IPS-18a (cell line): ENCODE data around the gene KRTAP5-3.
"Not testable (repeated sequence)": the region's sequence is repeated elsewhere in the genome, so short reads cannot be mapped to it uniquely, and the experiment has no call there.

Experiments
- H3K27ac ChIP-seq: one replicate; pipeline ENCODE4 v1.5.1; 2013; ENCODE audit warnings: low read length
- H3K27me3 ChIP-seq: one replicate; pipeline ENCODE4 v1.6.1; 2013; ENCODE audit warnings: mild to moderate bottlenecking, low read length; ENCODE audit not compliant: control insufficient read depth, insufficient read depth
- H3K36me3 ChIP-seq: one replicate; pipeline ENCODE4 v1.6.1; 2013; ENCODE audit warnings: low read depth, low read length; ENCODE audit not compliant: control insufficient read depth
- H3K4me1 ChIP-seq: one replicate; pipeline ENCODE4 v1.6.1; 2013; ENCODE audit warnings: low read depth, low read length; ENCODE audit not compliant: control insufficient read depth
- H3K4me3 ChIP-seq: one replicate; pipeline ENCODE4 v1.5.1; 2013; ENCODE audit warnings: low read length
- H3K9ac ChIP-seq: one replicate; pipeline ENCODE4 v1.6.1; 2013; ENCODE audit warnings: mild to moderate bottlenecking, low read length, moderate library complexity
- H3K9me3 ChIP-seq: one replicate; pipeline ENCODE4 v1.6.1; 2013; ENCODE audit warnings: low read depth, low read length; ENCODE audit not compliant: control insufficient read depth

The KRTAP5-3 gene

DNA sequence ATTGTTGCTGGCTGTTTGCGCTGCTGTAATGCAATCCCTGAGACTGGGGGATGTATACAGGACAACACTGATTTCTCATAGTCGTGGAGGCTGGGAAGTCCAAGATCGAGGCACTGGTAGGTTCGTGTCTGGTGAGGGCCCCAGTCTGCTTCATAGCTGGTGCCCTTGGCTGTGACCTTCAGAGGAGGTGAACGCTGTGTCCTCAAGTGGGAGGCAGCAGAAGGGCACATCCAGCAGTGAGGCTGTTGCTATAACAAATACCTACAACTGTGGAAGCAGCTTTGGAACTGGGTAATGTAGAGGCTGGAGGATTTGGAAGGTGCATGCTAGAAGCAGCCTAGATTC is 42.6 kb upstream of the KRTAP5-3 start:
- Histone ChIP-seq H3K9me3 (no peaks in the 10 kb centered on the region), H3K36me3 (no peaks in the 10 kb centered on the region), H3K4me3 (no peak overlapping the region), H3K27me3 (peaks cover 14% of the 10 kb centered on the region), H3K4me1 (no peaks in the 10 kb centered on the region), H3K9ac (no peak overlapping the region), H3K27ac (no peak overlapping the region)

DNA sequence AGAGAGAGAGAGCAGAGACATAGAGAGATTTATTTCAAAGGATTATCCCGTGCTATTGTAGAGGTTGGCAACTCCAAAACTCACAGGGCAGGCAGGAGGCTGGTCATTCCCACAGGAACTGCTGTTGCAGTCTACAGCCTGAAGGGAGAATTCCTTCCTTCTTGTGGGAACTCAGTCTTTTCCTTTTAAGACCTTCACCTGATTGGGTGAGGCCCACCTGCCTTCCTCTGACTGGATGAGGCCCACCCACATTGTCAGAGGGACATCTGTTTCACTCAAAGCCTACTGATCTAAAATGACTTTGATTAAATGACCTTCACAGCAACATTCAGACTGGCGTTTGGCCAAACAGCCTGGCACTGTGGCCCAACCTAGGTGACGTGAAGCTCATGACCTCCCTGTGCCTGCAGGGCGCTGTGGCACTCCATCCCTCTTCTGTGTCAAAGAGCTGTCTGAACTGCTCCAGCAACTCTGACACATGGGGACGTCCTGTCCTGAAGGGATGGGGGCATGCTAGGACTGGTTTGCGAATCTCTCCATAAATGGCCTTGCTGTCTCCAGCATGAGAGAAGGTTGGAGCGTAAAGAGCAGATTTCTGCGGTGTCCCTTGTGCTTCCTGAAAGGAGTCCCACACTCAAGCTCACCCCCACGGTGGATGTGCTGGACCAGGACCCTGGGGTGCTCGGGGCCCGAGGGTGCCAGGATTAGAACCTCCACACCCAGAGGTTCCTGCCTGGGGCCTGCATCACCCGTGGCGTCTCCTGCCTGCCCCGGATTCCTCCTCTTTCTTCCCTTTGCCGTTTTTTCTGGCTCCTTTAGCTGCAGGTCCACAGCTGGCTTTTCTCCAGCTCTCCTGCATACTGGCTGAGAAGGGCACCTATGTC is 42.0 kb upstream of the KRTAP5-3 start:
- no peak overlapping the region for H3K27ac ChIP-seq
- no peak overlapping the region for H3K9ac ChIP-seq
- no peaks in the 10 kb centered on the region for H3K36me3 ChIP-seq
- H3K27me3 ChIP-seq: peaks cover 14% of the 10 kb centered on the region
- no peaks in the 10 kb centered on the region for H3K4me1 ChIP-seq
- no peaks in the 10 kb centered on the region for H3K9me3 ChIP-seq
- no peak overlapping the region for H3K4me3 ChIP-seq

GRCh38 chr11:1648653-1649420 is 40.6 kb upstream of the KRTAP5-3 start:
- Histone ChIP-seq H3K36me3 (no peaks in the 10 kb centered on the region), H3K9ac (no peak overlapping the region), H3K27me3 (peaks cover 9% of the 10 kb centered on the region), H3K9me3 (no peaks in the 10 kb centered on the region), H3K27ac (no peak overlapping the region), H3K4me1 (no peaks in the 10 kb centered on the region), H3K4me3 (no peak overlapping the region)

DNA sequence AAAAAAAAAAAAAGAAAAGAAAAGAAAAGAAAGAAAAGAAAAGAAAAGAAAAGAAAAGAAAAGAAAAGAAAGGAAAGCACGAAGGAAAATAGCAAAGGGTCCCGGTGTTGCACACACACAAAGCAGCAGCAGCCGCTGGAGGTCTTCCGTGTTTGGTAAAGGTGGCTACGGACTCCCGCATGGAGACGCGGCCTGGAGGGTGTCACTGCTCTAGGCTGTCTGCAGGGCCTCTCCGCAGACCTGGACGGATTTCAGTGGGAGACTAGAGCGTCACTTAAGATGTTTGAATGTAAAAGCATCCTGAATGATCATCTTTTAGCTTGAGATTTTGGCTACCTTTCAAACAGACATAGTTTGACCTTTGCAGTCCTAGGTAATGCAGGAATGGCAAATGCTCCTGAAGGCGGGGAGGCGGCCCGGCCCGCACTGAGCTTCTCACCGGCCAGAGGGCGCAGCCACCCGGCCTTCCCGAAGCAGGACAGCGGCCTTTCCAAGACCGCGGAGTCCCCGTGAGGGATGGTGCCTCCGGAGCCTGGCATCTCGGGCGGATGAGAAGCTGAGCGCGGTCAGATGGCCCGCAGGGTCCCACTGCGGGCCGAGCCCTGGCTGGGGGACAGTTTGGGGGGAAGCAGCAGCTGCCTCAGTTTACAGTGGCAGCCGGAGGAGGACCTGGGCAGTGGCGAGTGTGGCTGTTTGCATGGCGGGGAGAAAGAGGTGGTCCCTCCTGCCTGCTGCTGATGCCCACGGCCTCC is 39.8 kb upstream of the KRTAP5-3 start:
- H3K4me3 ChIP-seq: no peak overlapping the region
- peaks cover 2% of the 10 kb centered on the region for H3K27me3 ChIP-seq
- H3K27ac ChIP-seq: no peak overlapping the region
- no peak overlapping the region for H3K9ac ChIP-seq
- H3K9me3 ChIP-seq: no peaks in the 10 kb centered on the region
- no peaks in the 10 kb centered on the region for H3K36me3 ChIP-seq
- no peaks in the 10 kb centered on the region for H3K4me1 ChIP-seq

- H3K36me3 ChIP-seq, H3K9me3 ChIP-seq, H3K27me3 ChIP-seq, H3K27ac ChIP-seq, H3K9ac ChIP-seq, H3K4me3 ChIP-seq, H3K4me1 ChIP-seq: not testable (repeated sequence)
Measured at GRCh38 chr11:1646540-1646939, 38.3 kb upstream of the KRTAP5-3 start.

- Histone ChIP-seq H3K36me3 (no peaks in the 10 kb centered on the region), H3K27ac (no peak overlapping the region), H3K4me3 (no peak overlapping the region), H3K4me1 (no peaks in the 10 kb centered on the region), H3K9me3 (no peaks in the 10 kb centered on the region), H3K27me3 (no peaks in the 10 kb centered on the region), H3K9ac (no peak overlapping the region)
Measured at GRCh38 chr11:1645357-1645821, 37.1 kb upstream of the KRTAP5-3 start.

- Histone ChIP-seq H3K4me1 (no peaks in the 10 kb centered on the region), H3K27ac (no peak overlapping the region), H3K27me3 (no peaks in the 10 kb centered on the region), H3K9ac (no peak overlapping the region), H3K36me3 (no peaks in the 10 kb centered on the region), H3K4me3 (no peak overlapping the region), H3K9me3 (no peaks in the 10 kb centered on the region)
Measured at GRCh38 chr11:1644601-1645356, 36.5 kb upstream of the KRTAP5-3 start.

GRCh38 chr11:1643146-1643690 is 35.0 kb upstream of the KRTAP5-3 start:
- no peak overlapping the region for H3K4me3 ChIP-seq
- no peaks in the 10 kb centered on the region for H3K36me3 ChIP-seq
- no peak overlapping the region for H3K27ac ChIP-seq
- no peak overlapping the region for H3K9ac ChIP-seq
- no peaks in the 10 kb centered on the region for H3K27me3 ChIP-seq
- no peaks in the 10 kb centered on the region for H3K9me3 ChIP-seq
- H3K4me1 ChIP-seq: no peaks in the 10 kb centered on the region

DNA sequence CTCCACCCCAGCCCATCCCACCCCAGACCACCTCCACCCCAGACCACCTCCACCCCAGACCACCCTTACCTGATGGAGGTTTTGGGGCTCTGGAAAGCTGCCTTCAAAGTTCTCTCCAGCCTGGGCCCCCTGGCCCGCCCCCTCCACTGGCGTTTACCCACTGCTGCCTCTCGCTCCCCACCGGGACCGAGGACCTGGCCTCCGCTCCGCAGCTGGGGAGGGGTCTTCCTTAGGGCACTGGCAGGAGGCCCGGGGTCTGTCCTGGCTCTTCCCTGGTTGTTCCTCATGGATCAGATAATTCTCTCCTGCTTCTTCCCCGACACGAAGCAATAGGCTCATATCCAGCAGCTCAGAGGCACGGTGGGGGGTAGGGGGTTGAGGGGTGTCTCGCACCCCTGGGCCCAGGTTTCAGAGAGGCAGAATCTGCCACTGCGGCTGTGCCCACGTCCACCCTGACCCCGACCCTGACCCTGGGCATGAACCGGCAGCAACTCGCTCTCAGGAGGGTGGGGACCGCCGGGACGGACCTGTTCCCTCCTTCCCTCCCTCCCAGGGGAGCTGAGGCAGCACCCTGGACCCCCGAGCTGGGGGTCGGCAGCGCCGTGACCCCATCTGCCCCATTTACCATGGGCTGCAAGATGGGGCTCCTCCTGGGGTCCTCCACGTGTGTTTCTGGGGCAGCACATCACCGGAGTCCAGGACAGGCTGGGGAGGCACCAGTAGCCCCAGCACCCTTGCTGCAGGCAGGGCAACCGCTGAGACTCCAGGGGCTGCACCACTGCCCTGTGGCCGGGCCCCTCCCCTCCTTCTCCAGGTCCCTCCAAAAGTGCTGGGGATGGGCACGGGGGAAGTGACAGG is 34.3 kb upstream of the KRTAP5-3 start:
- H3K4me3 ChIP-seq: no peak overlapping the region
- no peaks in the 10 kb centered on the region for H3K4me1 ChIP-seq
- H3K9me3 ChIP-seq: no peaks in the 10 kb centered on the region
- no peak overlapping the region for H3K27ac ChIP-seq
- no peaks in the 10 kb centered on the region for H3K36me3 ChIP-seq
- no peak overlapping the region for H3K9ac ChIP-seq
- H3K27me3 ChIP-seq: no peaks in the 10 kb centered on the region

GRCh38 chr11:1641096-1641495 is 32.8 kb upstream of the KRTAP5-3 start:
- no peaks in the 10 kb centered on the region for H3K36me3 ChIP-seq
- H3K4me1 ChIP-seq: no peaks in the 10 kb centered on the region
- no peak overlapping the region for H3K9ac ChIP-seq
- no peaks in the 10 kb centered on the region for H3K9me3 ChIP-seq
- H3K27ac ChIP-seq: no peak overlapping the region
- no peak overlapping the region for H3K4me3 ChIP-seq
- no peaks in the 10 kb centered on the region for H3K27me3 ChIP-seq
